HEK293 (cell line): ENCODE measurements around the gene EVL.

Source experiments
- SCRT2 ChIP-seq: fragments of 450-650 bp; formaldehyde crosslinking; IDR thresholded peaks from 2 replicates; pipeline ENCODE4 v1.5.1; 2016; ENCODE audit warnings: missing biosample characterization, missing genetic modification characterization
- SP3 ChIP-seq: fragments of 450-650 bp; formaldehyde crosslinking; IDR thresholded peaks from 2 replicates; pipeline ENCODE4 v1.5.1; 2016; ENCODE audit warnings: missing biosample characterization, missing genetic modification characterization
- YY1 ChIP-seq: fragments of 450-650 bp; formaldehyde crosslinking; IDR thresholded peaks from 2 replicates; pipeline ENCODE4 v1.5.1; 2018; ENCODE audit warnings: missing biosample characterization, missing genetic modification characterization
- ZBTB17 ChIP-seq: fragments of 450-650 bp; formaldehyde crosslinking; IDR thresholded peaks from 2 replicates; pipeline ENCODE4 v1.5.1; 2016; ENCODE audit warnings: missing biosample characterization, missing genetic modification characterization
- ZEB2 ChIP-seq: fragments of 450-650 bp; formaldehyde crosslinking; IDR thresholded peaks from 2 replicates; pipeline ENCODE4 v1.5.1; 2016; ENCODE audit warnings: missing biosample characterization, missing genetic modification characterization
- ZNF114 ChIP-seq: fragments of 450-650 bp; formaldehyde crosslinking; IDR thresholded peaks from 2 replicates; pipeline ENCODE4 v1.5.0; 2017; ENCODE audit warnings: missing biosample characterization, missing genetic modification characterization
- ZNF146 ChIP-seq: fragments of 450-650 bp; formaldehyde crosslinking; IDR thresholded peaks from 2 replicates; pipeline ENCODE4 v1.5.1; 2016; ENCODE audit warnings: missing biosample characterization, missing genetic modification characterization
- ZNF148 ChIP-seq: fragments of 450-650 bp; formaldehyde crosslinking; IDR thresholded peaks from 2 replicates; pipeline ENCODE4 v1.5.0; 2017; ENCODE audit warnings: missing biosample characterization, missing genetic modification characterization, borderline replicate concordance
- ZNF2 ChIP-seq: fragments of 450-650 bp; formaldehyde crosslinking; IDR thresholded peaks from 2 replicates; pipeline ENCODE4 v1.5.1; 2016; ENCODE audit warnings: missing biosample characterization, missing genetic modification characterization
- ZNF223 ChIP-seq: fragments of 450-650 bp; formaldehyde crosslinking; IDR thresholded peaks from 2 replicates; pipeline ENCODE4 v1.5.1; 2016; ENCODE audit warnings: missing biosample characterization, missing genetic modification characterization
- ZNF280C ChIP-seq: fragments of 450-650 bp; formaldehyde crosslinking; IDR thresholded peaks from 2 replicates; pipeline ENCODE4 v1.5.1; 2016; ENCODE audit warnings: missing biosample characterization, missing genetic modification characterization
- ZNF292 ChIP-seq: fragments of 450-650 bp; formaldehyde crosslinking; IDR thresholded peaks from 2 replicates; pipeline ENCODE4 v1.5.1; 2016; ENCODE audit warnings: low read depth, missing biosample characterization, missing genetic modification characterization, borderline replicate concordance
- ZNF398 ChIP-seq: fragments of 450-650 bp; formaldehyde crosslinking; IDR thresholded peaks from 2 replicates; pipeline ENCODE4 v1.5.1; 2017; ENCODE audit warnings: missing biosample characterization, missing genetic modification characterization
- ZNF624 ChIP-seq: fragments of 450-650 bp; formaldehyde crosslinking; IDR thresholded peaks from 2 replicates; pipeline ENCODE4 v1.5.1; 2017; ENCODE audit warnings: missing biosample characterization, missing genetic modification characterization
- ZNF692 ChIP-seq: fragments of 450-650 bp; formaldehyde crosslinking; IDR thresholded peaks from 2 replicates; pipeline ENCODE4 v1.5.1; 2016; ENCODE audit warnings: missing biosample characterization, missing genetic modification characterization
- ZNF76 ChIP-seq: fragments of 450-650 bp; formaldehyde crosslinking; IDR thresholded peaks from 2 replicates; pipeline ENCODE4; 2016; ENCODE audit warnings: low read depth, missing biosample characterization, missing genetic modification characterization, borderline replicate concordance
- ZNF777 ChIP-seq: fragments of 450-650 bp; formaldehyde crosslinking; IDR thresholded peaks from 2 replicates; pipeline ENCODE4 v1.5.1; 2017; ENCODE audit warnings: missing biosample characterization, missing genetic modification characterization, borderline replicate concordance
- ZSCAN16 ChIP-seq: fragments of 450-650 bp; formaldehyde crosslinking; IDR thresholded peaks from 2 replicates; pipeline ENCODE4 v1.5.1; 2016; ENCODE audit warnings: missing biosample characterization, missing genetic modification characterization
- ZSCAN23 ChIP-seq: fragments of 450-650 bp; formaldehyde crosslinking; IDR thresholded peaks from 2 replicates; pipeline ENCODE4 v1.5.1; 2016; ENCODE audit warnings: missing biosample characterization, missing genetic modification characterization
- ZXDB ChIP-seq: fragments of 450-650 bp; formaldehyde crosslinking; IDR thresholded peaks from 2 replicates; pipeline ENCODE4 v1.5.1; 2016; ENCODE audit warnings: missing biosample characterization, missing genetic modification characterization
- TF ChIP-seq, protein P1 (sequence below): fragments of 450-650 bp; formaldehyde crosslinking; conservative IDR thresholded peaks from 2 replicates; pipeline ENCODE4 v1.5.1; 2016; ENCODE audit warnings: low read depth, missing biosample characterization, missing genetic modification characterization

Gene EVL

GRCh38 chr14:100159094-100159864 lies 94.1 kb downstream of the EVL start, which contains the start of gene DEGS2 (continued):
- TF ChIP-seq ZEB2: peak; percentile 16; the same call in 1 of the 2 replicates
- TF ChIP-seq ZSCAN23 (tag by site-specific recombination): no peak
- peak; percentile 98 for TF ChIP-seq ZNF692
- TF ChIP-seq SP3 (tag by site-specific recombination): 0 out of 2 replicates have a peak, but pooled peaks have one; percentile 47
- TF ChIP-seq ZNF146: no peak
- peak; percentile 58; the same call in 1 of the 2 replicates for TF ChIP-seq SCRT2 (tag by site-specific recombination)
- TF ChIP-seq, protein P1, sequence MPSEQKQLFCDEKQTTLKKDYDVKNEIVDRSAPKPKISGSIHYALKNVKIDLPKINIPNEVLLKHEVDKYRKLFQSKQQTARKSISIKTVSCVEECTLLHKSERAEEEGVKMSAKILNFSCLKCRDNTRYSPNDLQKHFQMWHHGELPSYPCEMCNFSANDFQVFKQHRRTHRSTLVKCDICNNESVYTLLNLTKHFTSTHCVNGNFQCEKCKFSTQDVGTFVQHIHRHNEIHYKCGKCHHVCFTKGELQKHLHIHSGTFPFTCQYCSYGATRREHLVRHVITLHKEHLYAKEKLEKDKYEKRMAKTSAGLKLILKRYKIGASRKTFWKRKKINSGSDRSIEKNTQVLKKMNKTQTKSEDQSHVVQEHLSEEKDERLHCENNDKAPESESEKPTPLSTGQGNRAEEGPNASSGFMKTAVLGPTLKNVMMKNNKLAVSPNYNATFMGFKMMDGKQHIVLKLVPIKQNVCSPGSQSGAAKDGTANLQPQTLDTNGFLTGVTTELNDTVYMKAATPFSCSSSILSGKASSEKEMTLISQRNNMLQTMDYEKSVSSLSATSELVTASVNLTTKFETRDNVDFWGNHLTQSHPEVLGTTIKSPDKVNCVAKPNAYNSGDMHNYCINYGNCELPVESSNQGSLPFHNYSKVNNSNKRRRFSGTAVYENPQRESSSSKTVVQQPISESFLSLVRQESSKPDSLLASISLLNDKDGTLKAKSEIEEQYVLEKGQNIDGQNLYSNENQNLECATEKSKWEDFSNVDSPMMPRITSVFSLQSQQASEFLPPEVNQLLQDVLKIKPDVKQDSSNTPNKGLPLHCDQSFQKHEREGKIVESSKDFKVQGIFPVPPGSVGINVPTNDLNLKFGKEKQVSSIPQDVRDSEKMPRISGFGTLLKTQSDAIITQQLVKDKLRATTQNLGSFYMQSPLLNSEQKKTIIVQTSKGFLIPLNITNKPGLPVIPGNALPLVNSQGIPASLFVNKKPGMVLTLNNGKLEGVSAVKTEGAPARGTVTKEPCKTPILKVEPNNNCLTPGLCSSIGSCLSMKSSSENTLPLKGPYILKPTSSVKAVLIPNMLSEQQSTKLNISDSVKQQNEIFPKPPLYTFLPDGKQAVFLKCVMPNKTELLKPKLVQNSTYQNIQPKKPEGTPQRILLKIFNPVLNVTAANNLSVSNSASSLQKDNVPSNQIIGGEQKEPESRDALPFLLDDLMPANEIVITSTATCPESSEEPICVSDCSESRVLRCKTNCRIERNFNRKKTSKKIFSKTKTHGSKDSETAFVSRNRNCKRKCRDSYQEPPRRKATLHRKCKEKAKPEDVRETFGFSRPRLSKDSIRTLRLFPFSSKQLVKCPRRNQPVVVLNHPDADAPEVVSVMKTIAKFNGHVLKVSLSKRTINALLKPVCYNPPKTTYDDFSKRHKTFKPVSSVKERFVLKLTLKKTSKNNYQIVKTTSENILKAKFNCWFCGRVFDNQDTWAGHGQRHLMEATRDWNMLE: no peak
- no peak for TF ChIP-seq ZNF280C (tag by site-specific recombination)
- TF ChIP-seq ZSCAN16: no peak
- TF ChIP-seq ZNF398: no peak
- TF ChIP-seq ZBTB17: no peak
- TF ChIP-seq ZNF624 (tag by site-specific recombination): no peak
- TF ChIP-seq ZNF76: peak; percentile 38; the same call in 1 of the 2 replicates
- TF ChIP-seq YY1 (tag by site-specific recombination): no peak
- no peak for TF ChIP-seq ZNF114
- no peak for TF ChIP-seq ZNF2 (tag by site-specific recombination)
- TF ChIP-seq ZNF777 (tag by site-specific recombination): peak; percentile 67; the same call in 1 of the 2 replicates
- peak; percentile 43; the same call in 1 of the 2 replicates for TF ChIP-seq ZXDB (tag by site-specific recombination)
- no peak for TF ChIP-seq ZNF292
- no peak for TF ChIP-seq ZNF223 (tag by site-specific recombination)
- TF ChIP-seq ZNF148 (tag by site-specific recombination): no peak
